Hepatocyte (in vitro differentiated cells): ENCODE measurements around the gene PRM2. TPM values are rescaled to one million over a fixed set of nuclear protein-coding genes. Genes with fewer than 3 reads are reported as not detected.
"Not testable (repeated sequence)": the region's sequence is repeated elsewhere in the genome, so short reads cannot be mapped to it uniquely, and the experiment has no call there.

Source experiments
- DNase-seq: peaks from one replicate; pipeline ENCODE4 v3.0.0-alpha.2; 2016; ENCODE audit warnings: low spot score
- H2AFZ ChIP-seq: fragments of 200-600 bp; sonication (generic); 2 replicates; pipeline ENCODE4 v1.6.0; 2016; ENCODE audit warnings: antibody characterized with exemption, mild to moderate bottlenecking
- H3K27ac ChIP-seq: fragments of 200-600 bp; sonication (generic); 2 replicates; pipeline ENCODE4 v1.5.1; 2016; ENCODE audit warnings: mild to moderate bottlenecking
- H3K27me3 ChIP-seq: fragments of 200-600 bp; sonication (generic); 2 replicates; pipeline ENCODE4 v1.6.1; 2016
- H3K36me3 ChIP-seq: fragments of 200-600 bp; sonication (generic); replicated peaks from 2 replicates; pipeline ENCODE4 v1.5.1; 2016; ENCODE audit warnings: low read depth; ENCODE audit not compliant: insufficient read depth
- H3K4me1 ChIP-seq: fragments of 200-600 bp; sonication (generic); 2 replicates; pipeline ENCODE4 v1.5.1; 2016; ENCODE audit warnings: mild to moderate bottlenecking, moderate library complexity; ENCODE audit not compliant: insufficient read depth
- H3K4me2 ChIP-seq: fragments of 200-600 bp; sonication (generic); 2 replicates; pipeline ENCODE4 v1.6.0; 2016
- H3K4me3 ChIP-seq: fragments of 200-600 bp; sonication (generic); 2 replicates; pipeline ENCODE4 v1.5.1; 2016; ENCODE audit warnings: mild to moderate bottlenecking
- H3K79me2 ChIP-seq: fragments of 200-600 bp; sonication (generic); 2 replicates; pipeline ENCODE4 v1.6.0; 2017; ENCODE audit warnings: mild to moderate bottlenecking
- H3K9me2 ChIP-seq: fragments of 200-600 bp; sonication (generic); replicated peaks from 2 replicates; pipeline ENCODE4 v1.6.0; 2017; ENCODE audit warnings: mild to moderate bottlenecking; ENCODE audit not compliant: insufficient read depth
- H3K9me3 ChIP-seq: fragments of 200-600 bp; sonication (generic); 2 replicates; pipeline ENCODE4 v1.5.1; 2016; ENCODE audit warnings: low read depth, mild to moderate bottlenecking
- H4K20me1 ChIP-seq: fragments of 200-600 bp; sonication (generic); 2 replicates; pipeline ENCODE4 v1.6.0; 2016; ENCODE audit warnings: mild to moderate bottlenecking; ENCODE audit not compliant: insufficient read depth, poor library complexity, severe bottlenecking
- EZH2 ChIP-seq: fragments of 200-600 bp; sonication (generic); IDR thresholded peaks from 2 replicates; pipeline ENCODE4 v1.6.1; 2016; ENCODE audit warnings: antibody characterized with exemption, mild to moderate bottlenecking, borderline replicate concordance
- EZH2phosphoT487 ChIP-seq: fragments of 200-600 bp; sonication (generic); IDR thresholded peaks from one replicate; pipeline ENCODE4 v1.6.1; 2018; ENCODE audit warnings: antibody characterized with exemption, mild to moderate bottlenecking, low read depth, moderate library complexity; ENCODE audit not compliant: unreplicated experiment, severe bottlenecking
- WGBS: methylation state at CpG from one replicate; pipeline ENCODE4 v1.1.6; 2016; ENCODE audit warnings: low lambda C conversion rate; ENCODE audit errors: missing lambda C conversion rate; 5-methylcytosine and 5-hydroxymethylcytosine counted together
- polyA plus RNA-seq: library from polyadenylated mRNA; unstranded; fragments of >200 nt; fragmentation: Nextera tagmentation; extraction: Ambion mirVana; gene quantifications from 2 replicates; pipeline ENCODE4 v1.2.1, GENCODE V29; 2016
- total RNA-seq: library from RNA; depleted of rRNA; stranded (reverse); fragments of >200 nt; gene quantifications from 2 replicates; pipeline ENCODE4 v1.2.3, GENCODE V29; 2014
- TF ChIP-seq, protein P1 (sequence below): fragments of 200-600 bp; sonication (generic); IDR thresholded peaks from 2 replicates; pipeline ENCODE4 v1.5.1; 2016; ENCODE audit warnings: antibody characterized with exemption, mild to moderate bottlenecking; ENCODE audit not compliant: poor library complexity

PRM2 gene
- total and polyA plus RNA-seq, 2 experiments from 2014 or later: not detected

GRCh38 chr16:11290102-11290893 lies 14.0 kb upstream of the PRM2 start:
- no peaks in the 10 kb centered on the region for H4K20me1 ChIP-seq
- H2AFZ ChIP-seq: no peak overlapping the region
- 95% methylated on average over 8 of the region's 8 CpGs for WGBS

DNA sequence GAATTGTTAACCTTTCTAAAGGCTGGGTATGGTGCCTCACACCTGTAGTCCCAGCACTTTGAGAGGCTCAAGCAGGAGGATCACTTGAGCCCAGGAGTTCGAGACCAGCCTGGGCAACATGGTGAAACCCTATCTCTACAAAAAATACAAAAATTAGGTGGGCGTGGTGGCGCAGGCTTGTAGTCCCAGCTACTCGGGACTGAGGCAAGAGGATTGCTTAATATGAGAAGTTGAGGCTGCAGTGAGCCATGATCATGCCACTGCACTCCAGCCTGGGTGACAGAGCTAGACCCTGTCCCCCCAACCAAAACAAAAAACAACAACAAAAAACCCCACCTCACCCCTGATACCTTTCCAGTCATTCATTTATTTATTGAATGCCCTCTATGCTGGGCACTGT lies 13.4 kb upstream of the PRM2 start:
- 98% methylated on average over 4 of the region's 4 CpGs for WGBS
- H3K27me3 ChIP-seq, H3K9me2 ChIP-seq, H2AFZ ChIP-seq, H3K9me3 ChIP-seq, H3K27ac ChIP-seq, H4K20me1 ChIP-seq, H3K4me2 ChIP-seq, DNase-seq, H3K4me1 ChIP-seq, H3K4me3 ChIP-seq, H3K79me2 ChIP-seq, H3K36me3 ChIP-seq: not testable (repeated sequence)

More at GRCh38 chr16:11290102-11290893, 14.0 kb upstream of the PRM2 start:
- no peaks in the 10 kb centered on the region for H3K79me2 ChIP-seq
- H3K4me3 ChIP-seq: no peak overlapping the region
- no peak overlapping the region for H3K27ac ChIP-seq
- H3K9me3 ChIP-seq: no peaks in the 10 kb centered on the region
- H3K4me1 ChIP-seq: peaks cover 2% of the 10 kb centered on the region
- no peaks in the 10 kb centered on the region for H3K36me3 ChIP-seq
- no peaks in the 10 kb centered on the region for H3K27me3 ChIP-seq
- H3K9me2 ChIP-seq: no peaks in the 10 kb centered on the region
- no peak for DNase-seq
- no peak overlapping the region for H3K4me2 ChIP-seq
- TF ChIP-seq, protein P1, sequence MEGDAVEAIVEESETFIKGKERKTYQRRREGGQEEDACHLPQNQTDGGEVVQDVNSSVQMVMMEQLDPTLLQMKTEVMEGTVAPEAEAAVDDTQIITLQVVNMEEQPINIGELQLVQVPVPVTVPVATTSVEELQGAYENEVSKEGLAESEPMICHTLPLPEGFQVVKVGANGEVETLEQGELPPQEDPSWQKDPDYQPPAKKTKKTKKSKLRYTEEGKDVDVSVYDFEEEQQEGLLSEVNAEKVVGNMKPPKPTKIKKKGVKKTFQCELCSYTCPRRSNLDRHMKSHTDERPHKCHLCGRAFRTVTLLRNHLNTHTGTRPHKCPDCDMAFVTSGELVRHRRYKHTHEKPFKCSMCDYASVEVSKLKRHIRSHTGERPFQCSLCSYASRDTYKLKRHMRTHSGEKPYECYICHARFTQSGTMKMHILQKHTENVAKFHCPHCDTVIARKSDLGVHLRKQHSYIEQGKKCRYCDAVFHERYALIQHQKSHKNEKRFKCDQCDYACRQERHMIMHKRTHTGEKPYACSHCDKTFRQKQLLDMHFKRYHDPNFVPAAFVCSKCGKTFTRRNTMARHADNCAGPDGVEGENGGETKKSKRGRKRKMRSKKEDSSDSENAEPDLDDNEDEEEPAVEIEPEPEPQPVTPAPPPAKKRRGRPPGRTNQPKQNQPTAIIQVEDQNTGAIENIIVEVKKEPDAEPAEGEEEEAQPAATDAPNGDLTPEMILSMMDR: no peak
- TF ChIP-seq EZH2: no peak
- no peak for TF ChIP-seq EZH2phosphoT487

GRCh38 chr16:11289202-11289601 lies 12.9 kb upstream of the PRM2 start:
- H3K36me3 ChIP-seq: no peaks in the 10 kb centered on the region
- no peaks in the 10 kb centered on the region for H4K20me1 ChIP-seq
- H3K4me3 ChIP-seq: no peak overlapping the region
- no peak overlapping the region for H3K27ac ChIP-seq
- H3K9me2 ChIP-seq: no peaks in the 10 kb centered on the region
- DNase-seq: no peak
- H3K27me3 ChIP-seq: no peaks in the 10 kb centered on the region
- no peak overlapping the region for H3K4me2 ChIP-seq
- H2AFZ ChIP-seq: no peak overlapping the region
- WGBS: 98% methylated on average over 2 of the region's 2 CpGs
- H3K79me2 ChIP-seq: no peaks in the 10 kb centered on the region
- H3K4me1 ChIP-seq: no peaks in the 10 kb centered on the region
- TF ChIP-seq EZH2phosphoT487: no peak
- TF ChIP-seq, protein P1: no peak
- no peak for TF ChIP-seq EZH2
- H3K9me3 ChIP-seq: no peaks in the 10 kb centered on the region

GRCh38 chr16:11285842-11286241 lies 9.6 kb upstream of the PRM2 start:
- H3K79me2 ChIP-seq: no peaks in the 10 kb centered on the region
- TF ChIP-seq EZH2phosphoT487 (no peak), EZH2 (no peak)
- TF ChIP-seq, protein P1: no peak
- H3K4me3 ChIP-seq: no peak overlapping the region
- H2AFZ ChIP-seq: no peak overlapping the region
- no peak overlapping the region for H3K4me2 ChIP-seq
- WGBS: 91% methylated on average over 2 of the region's 2 CpGs
- H3K9me3 ChIP-seq: no peaks in the 10 kb centered on the region
- no peak overlapping the region for H3K27ac ChIP-seq
- H3K9me2 ChIP-seq: no peaks in the 10 kb centered on the region
- no peaks in the 10 kb centered on the region for H3K36me3 ChIP-seq
- no peaks in the 10 kb centered on the region for H3K27me3 ChIP-seq
- DNase-seq: no peak
- no peaks in the 10 kb centered on the region for H4K20me1 ChIP-seq
- no peaks in the 10 kb centered on the region for H3K4me1 ChIP-seq
